ENCODE measurements around the gene MAGEA12. TPM values are rescaled to one million over a fixed set of nuclear protein-coding genes. Genes with fewer than 3 reads are reported as not detected.
"Not testable (repeated sequence)": the region's sequence is repeated elsewhere in the genome, so short reads cannot be mapped to it uniquely, and the experiment has no call there.

Gene MAGEA12
- total and polyA plus RNA-seq, 2 experiments from 2014 or later = 0.24 to 0.38 TPM

DNA sequence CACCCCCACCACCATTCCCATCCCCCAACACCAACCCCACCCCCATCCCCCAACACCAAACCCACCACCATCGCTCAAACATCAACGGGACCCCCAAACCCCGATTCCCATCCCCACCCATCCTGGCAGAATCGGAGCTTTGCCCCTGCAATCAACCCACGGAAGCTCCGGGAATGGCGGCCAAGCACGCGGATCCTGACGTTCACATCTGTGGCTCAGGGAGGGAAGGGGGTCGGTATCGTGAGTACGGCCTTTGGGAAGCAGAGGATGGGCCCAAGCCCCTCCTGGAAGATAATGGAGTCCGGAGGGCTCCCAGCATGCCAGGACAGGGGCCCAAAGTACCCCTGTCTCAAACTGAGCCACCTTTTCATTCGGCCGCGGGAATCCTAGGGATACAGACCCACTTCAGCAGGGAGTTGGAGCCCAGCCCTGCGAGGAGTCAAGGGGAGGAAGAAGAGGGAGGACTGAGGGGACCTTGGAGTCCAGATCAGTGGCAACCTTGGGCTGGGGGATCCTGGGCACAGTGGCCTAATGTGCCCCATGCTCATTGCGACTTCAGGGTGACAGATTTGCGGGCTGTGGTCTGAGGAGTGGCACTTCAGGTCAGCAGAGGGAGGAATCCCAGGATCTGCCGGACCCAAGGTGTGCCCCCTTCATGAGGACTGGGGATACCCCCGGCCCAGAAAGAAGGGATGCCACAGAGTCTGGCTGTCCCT, 744 bp downstream of the MAGEA12 start:
- ATAC-seq; DNase-seq (ENCODE audit: low spot score); H3K36me3 ChIP-seq (ENCODE audit: insufficient read depth); H3K4me2 ChIP-seq; H3K4me3 ChIP-seq; H3K36me3 Mint-ChIP-seq (ENCODE audit: low read depth); H3F3A ChIP-seq (replicated peaks; ENCODE audit: low read depth); H3K79me2 ChIP-seq (replicated peaks; ENCODE audit: insufficient read depth); H3K4me3 Mint-ChIP-seq; H3K4me1 ChIP-seq (ENCODE audit: insufficient read depth); H3K9me2 ChIP-seq (ENCODE audit: insufficient read depth); H3K27me3 ChIP-seq (ENCODE audit: insufficient read depth); H3K27me3 Mint-ChIP-seq (ENCODE audit: insufficient read depth, low read depth, poor library complexity); H4K20me1 ChIP-seq (replicated peaks; ENCODE audit: insufficient read depth); H3K4me1 Mint-ChIP-seq; H3K9me3 Mint-ChIP-seq; H3K27ac ChIP-seq (ENCODE audit: low read depth); H3K27ac Mint-ChIP-seq; H2AFZ ChIP-seq: not testable (repeated sequence)

DNA sequence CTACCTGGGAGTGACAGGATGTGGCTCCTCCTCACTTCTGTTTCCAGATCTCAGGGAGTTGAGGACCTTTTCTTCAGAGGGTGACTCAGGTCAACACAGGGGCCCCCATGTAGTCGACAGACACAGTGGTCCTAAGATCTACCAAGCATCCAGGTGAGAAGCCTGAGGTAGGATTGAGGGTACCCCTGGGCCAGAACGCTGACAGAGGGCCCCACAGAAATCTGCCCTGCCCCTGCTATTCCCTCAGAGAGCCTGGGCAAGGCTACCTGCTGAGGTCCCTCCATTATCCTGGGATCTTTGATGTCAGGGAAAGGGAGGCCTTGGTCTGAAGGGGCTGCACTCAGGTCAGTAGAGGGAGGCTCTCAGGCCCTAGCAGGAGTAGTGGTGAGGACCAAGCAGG, 1.5 kb downstream of the MAGEA12 start:
- no peaks in the 10 kb centered on the region for H3K4me1 ChIP-seq (ENCODE audit: insufficient read depth)
- Mint-ChIP-seq H3K4me3 (no peak overlapping the region), H3K27me3 (ENCODE audit: insufficient read depth, low read depth, poor library complexity) (no peaks in the 10 kb centered on the region), H3K9me3 (no peaks in the 10 kb centered on the region), H3K4me1 (no peaks in the 10 kb centered on the region; the same call in 2 of the 3 replicates), H3K36me3 (ENCODE audit: low read depth) (no peaks in the 10 kb centered on the region), H3K27ac (no peak overlapping the region)
- no peak overlapping the region for H3K27ac ChIP-seq (ENCODE audit: low read depth)
- no peaks in the 10 kb centered on the region for H3F3A ChIP-seq (replicated peaks; ENCODE audit: low read depth)
- ATAC-seq = no peak
- no peak overlapping the region for H3K4me2 ChIP-seq
- no peaks in the 10 kb centered on the region for H3K27me3 ChIP-seq (ENCODE audit: insufficient read depth)
- H4K20me1 ChIP-seq (replicated peaks; ENCODE audit: insufficient read depth) = no peaks in the 10 kb centered on the region
- no peaks in the 10 kb centered on the region for H3K36me3 ChIP-seq (ENCODE audit: insufficient read depth)
- H3K79me2 ChIP-seq (replicated peaks; ENCODE audit: insufficient read depth) = no peaks in the 10 kb centered on the region
- no peak overlapping the region for H3K4me3 ChIP-seq
- no peaks in the 10 kb centered on the region for H3K9me2 ChIP-seq (ENCODE audit: insufficient read depth)
- TF ChIP-seq POLR2AphosphoS5 (IDR thresholded peaks at IDR 0.05; ENCODE audit: low read depth) (no peak), JUNB (IDR thresholded peaks at IDR 0.05; ENCODE audit: unreplicated experiment) (no peak), ZNF114 (CRISPR knock-in tag; IDR thresholded peaks at IDR 0.05) (no peak), ZNF331 (CRISPR knock-in tag; IDR thresholded peaks at IDR 0.05; ENCODE audit: low read depth) (no peak), CREB1 (CRISPR knock-in tag; IDR thresholded peaks at IDR 0.05; ENCODE audit: low read depth) (no peak), EZH2 (IDR thresholded peaks at IDR 0.05; ENCODE audit: low read depth, unreplicated experiment) (no peak)
- TF ChIP-seq, protein P1, sequence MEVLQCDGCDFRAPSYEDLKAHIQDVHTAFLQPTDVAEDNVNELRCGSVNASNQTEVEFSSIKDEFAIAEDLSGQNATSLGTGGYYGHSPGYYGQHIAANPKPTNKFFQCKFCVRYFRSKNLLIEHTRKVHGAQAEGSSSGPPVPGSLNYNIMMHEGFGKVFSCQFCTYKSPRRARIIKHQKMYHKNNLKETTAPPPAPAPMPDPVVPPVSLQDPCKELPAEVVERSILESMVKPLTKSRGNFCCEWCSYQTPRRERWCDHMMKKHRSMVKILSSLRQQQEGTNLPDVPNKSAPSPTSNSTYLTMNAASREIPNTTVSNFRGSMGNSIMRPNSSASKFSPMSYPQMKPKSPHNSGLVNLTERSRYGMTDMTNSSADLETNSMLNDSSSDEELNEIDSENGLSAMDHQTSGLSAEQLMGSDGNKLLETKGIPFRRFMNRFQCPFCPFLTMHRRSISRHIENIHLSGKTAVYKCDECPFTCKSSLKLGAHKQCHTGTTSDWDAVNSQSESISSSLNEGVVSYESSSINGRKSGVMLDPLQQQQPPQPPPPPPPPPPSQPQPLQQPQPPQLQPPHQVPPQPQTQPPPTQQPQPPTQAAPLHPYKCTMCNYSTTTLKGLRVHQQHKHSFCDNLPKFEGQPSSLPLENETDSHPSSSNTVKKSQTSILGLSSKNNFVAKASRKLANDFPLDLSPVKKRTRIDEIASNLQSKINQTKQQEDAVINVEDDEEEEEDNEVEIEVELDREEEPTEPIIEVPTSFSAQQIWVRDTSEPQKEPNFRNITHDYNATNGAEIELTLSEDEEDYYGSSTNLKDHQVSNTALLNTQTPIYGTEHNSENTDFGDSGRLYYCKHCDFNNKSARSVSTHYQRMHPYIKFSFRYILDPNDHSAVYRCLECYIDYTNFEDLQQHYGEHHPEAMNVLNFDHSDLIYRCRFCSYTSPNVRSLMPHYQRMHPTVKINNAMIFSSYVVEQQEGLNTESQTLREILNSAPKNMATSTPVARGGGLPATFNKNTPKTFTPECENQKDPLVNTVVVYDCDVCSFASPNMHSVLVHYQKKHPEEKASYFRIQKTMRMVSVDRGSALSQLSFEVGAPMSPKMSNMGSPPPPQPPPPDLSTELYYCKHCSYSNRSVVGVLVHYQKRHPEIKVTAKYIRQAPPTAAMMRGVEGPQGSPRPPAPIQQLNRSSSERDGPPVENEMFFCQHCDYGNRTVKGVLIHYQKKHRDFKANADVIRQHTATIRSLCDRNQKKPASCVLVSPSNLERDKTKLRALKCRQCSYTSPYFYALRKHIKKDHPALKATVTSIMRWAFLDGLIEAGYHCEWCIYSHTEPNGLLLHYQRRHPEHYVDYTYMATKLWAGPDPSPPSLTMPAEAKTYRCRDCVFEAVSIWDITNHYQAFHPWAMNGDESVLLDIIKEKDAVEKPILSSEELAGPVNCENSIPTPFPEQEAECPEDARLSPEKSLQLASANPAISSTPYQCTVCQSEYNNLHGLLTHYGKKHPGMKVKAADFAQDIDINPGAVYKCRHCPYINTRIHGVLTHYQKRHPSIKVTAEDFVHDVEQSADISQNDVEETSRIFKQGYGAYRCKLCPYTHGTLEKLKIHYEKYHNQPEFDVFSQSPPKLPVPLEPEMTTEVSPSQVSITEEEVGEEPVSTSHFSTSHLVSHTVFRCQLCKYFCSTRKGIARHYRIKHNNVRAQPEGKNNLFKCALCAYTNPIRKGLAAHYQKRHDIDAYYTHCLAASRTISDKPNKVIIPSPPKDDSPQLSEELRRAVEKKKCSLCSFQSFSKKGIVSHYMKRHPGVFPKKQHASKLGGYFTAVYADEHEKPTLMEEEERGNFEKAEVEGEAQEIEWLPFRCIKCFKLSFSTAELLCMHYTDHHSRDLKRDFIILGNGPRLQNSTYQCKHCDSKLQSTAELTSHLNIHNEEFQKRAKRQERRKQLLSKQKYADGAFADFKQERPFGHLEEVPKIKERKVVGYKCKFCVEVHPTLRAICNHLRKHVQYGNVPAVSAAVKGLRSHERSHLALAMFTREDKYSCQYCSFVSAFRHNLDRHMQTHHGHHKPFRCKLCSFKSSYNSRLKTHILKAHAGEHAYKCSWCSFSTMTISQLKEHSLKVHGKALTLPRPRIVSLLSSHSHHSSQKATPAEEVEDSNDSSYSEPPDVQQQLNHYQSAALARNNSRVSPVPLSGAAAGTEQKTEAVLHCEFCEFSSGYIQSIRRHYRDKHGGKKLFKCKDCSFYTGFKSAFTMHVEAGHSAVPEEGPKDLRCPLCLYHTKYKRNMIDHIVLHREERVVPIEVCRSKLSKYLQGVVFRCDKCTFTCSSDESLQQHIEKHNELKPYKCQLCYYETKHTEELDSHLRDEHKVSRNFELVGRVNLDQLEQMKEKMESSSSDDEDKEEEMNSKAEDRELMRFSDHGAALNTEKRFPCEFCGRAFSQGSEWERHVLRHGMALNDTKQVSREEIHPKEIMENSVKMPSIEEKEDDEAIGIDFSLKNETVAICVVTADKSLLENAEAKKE (CRISPR knock-in tag; IDR thresholded peaks at IDR 0.05) = no peak
- TF ChIP-seq, protein P2, sequence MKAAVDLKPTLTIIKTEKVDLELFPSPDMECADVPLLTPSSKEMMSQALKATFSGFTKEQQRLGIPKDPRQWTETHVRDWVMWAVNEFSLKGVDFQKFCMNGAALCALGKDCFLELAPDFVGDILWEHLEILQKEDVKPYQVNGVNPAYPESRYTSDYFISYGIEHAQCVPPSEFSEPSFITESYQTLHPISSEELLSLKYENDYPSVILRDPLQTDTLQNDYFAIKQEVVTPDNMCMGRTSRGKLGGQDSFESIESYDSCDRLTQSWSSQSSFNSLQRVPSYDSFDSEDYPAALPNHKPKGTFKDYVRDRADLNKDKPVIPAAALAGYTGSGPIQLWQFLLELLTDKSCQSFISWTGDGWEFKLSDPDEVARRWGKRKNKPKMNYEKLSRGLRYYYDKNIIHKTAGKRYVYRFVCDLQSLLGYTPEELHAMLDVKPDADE (IDR thresholded peaks at IDR 0.05) = no peak
- DNase-seq (ENCODE audit: low spot score) = no peak
- H2AFZ ChIP-seq = no peak overlapping the region

Measured in GM23338 (cell line).